Small intestine (tissue), 7 donors: ENCODE data around the gene DNAH2. TPM values are rescaled to one million over a fixed set of nuclear protein-coding genes. Genes with fewer than 3 reads are reported as not detected.
"Not testable (repeated sequence)": the region's sequence is repeated elsewhere in the genome, so short reads cannot be mapped to it uniquely, and the experiment has no call there.

ENCODE experiments used
- DNase-seq, 2 donors: peaks; one replicate each; pipeline versions ENCODE4 v3.0.0 to v3.0.0-alpha.2; 2013
- FAIRE-seq: peaks from 2 replicates; lab custom pipeline; 2012; peaks lifted over from hg19 to GRCh38; lab: Jason Lieb, UNC
- H3K27ac ChIP-seq, 3 donors: one replicate each; pipeline ENCODE4 v1.5.1; 2013; ENCODE audit warnings: low read length in 2 of 3, mild to moderate bottlenecking in 2 of 3, control low read depth in 1 of 3, inconsistent platforms in 1 of 3, low read depth in 1 of 3, moderate library complexity in 1 of 3
- H3K27me3 ChIP-seq, 3 donors: one replicate each; pipeline ENCODE4 v1.6.1; 2013; ENCODE audit warnings: low read length in 3 of 3, inconsistent platforms in 1 of 3; ENCODE audit not compliant: control insufficient read depth in 3 of 3, insufficient read depth in 3 of 3
- H3K36me3 ChIP-seq, 3 donors: one replicate each; pipeline ENCODE4 v1.6.1; 2013; ENCODE audit warnings: low read length in 3 of 3, inconsistent platforms in 1 of 3, low read depth in 1 of 3, mild to moderate bottlenecking in 1 of 3, moderate library complexity in 1 of 3; ENCODE audit not compliant: control insufficient read depth in 3 of 3, insufficient read depth in 2 of 3
- H3K4me1 ChIP-seq, 3 donors: one replicate each; pipeline ENCODE4 v1.6.1; 2013; ENCODE audit warnings: low read length in 2 of 3, inconsistent platforms in 1 of 3, low read depth in 1 of 3, mild to moderate bottlenecking in 1 of 3, moderate library complexity in 1 of 3; ENCODE audit not compliant: control insufficient read depth in 3 of 3, insufficient read depth in 2 of 3
- H3K4me3 ChIP-seq, 3 donors: one replicate each; pipeline ENCODE4 v1.5.1; 2013; ENCODE audit warnings: low read length in 3 of 3, control low read depth in 1 of 3, inconsistent platforms in 1 of 3, low read depth in 1 of 3, mild to moderate bottlenecking in 1 of 3, moderate library complexity in 1 of 3
- H3K9me3 ChIP-seq, 2 donors: one replicate each; pipeline ENCODE4 v1.6.1; 2013; ENCODE audit warnings: low read depth in 1 of 2, low read length in 1 of 2; ENCODE audit not compliant: control insufficient read depth in 2 of 2, insufficient read depth in 1 of 2
- WGBS, 3 donors: extraction: QIAGEN DNeasy Blood & Tissue Kit; methylation state at CpG; one replicate each; pipeline ENCODE4 v1.1.7; 2013; 5-methylcytosine and 5-hydroxymethylcytosine counted together
- polyA plus RNA-seq, 4 donors: library from polyadenylated mRNA; stranded (reverse) in 3 of 4; unstranded in 1 of 4; fragments of 200-250 nt in 3 of 4; fragments of 120-200 nt in 1 of 4; gene quantifications; one replicate each; pipeline versions ENCODE4 v1.2.1 to v1.2.3, GENCODE V29; 2013
- donor health status: healthy with polysubstance abuse.
- donor health status: control.
- donor health status: control.
- donor health status: Bipolar disorder and iron deficiency.
- donor health status: healthy.

The DNAH2 gene
- polyA plus RNA-seq, 4 donors: 0.04 to 0.09 TPM; not detected in 2

DNA sequence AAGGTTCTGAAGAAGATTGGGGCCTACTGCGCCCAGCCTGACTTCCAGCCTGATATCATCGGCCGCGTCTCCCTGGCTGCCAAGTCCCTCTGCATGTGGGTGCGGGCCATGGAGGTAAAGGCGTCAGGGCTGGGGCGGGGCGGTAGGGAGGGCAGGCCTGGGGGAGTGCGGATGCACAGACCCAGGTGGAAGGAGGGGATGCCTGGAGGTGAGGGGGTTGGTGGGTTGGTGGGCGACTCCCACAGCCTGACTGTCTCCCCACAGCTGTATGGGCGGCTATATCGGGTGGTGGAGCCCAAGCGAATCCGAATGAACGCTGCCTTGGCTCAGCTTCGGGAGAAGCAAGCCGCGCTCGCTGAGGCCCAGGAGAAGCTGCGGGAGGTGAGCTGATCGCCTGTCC lies 89.7 kb downstream of the DNAH2 start:
- Histone ChIP-seq H3K4me1 (no peaks in the 10 kb centered on the region), H3K36me3 (no peaks in the 10 kb centered on the region), H3K9me3 (no peaks in the 10 kb centered on the region), H3K27me3 (peaks cover 0 to 3% (median 0%) of the 10 kb centered on the region in 3 donors), H3K4me3 (no peak overlapping the region), H3K27ac (no peak overlapping the region)
- WGBS, 3 donors: 85 to 87% (median 87%) methylated on average over 15 to 21 of the region's 21 CpGs
- FAIRE-seq: no peak
- DNase-seq: no peak

DNA sequence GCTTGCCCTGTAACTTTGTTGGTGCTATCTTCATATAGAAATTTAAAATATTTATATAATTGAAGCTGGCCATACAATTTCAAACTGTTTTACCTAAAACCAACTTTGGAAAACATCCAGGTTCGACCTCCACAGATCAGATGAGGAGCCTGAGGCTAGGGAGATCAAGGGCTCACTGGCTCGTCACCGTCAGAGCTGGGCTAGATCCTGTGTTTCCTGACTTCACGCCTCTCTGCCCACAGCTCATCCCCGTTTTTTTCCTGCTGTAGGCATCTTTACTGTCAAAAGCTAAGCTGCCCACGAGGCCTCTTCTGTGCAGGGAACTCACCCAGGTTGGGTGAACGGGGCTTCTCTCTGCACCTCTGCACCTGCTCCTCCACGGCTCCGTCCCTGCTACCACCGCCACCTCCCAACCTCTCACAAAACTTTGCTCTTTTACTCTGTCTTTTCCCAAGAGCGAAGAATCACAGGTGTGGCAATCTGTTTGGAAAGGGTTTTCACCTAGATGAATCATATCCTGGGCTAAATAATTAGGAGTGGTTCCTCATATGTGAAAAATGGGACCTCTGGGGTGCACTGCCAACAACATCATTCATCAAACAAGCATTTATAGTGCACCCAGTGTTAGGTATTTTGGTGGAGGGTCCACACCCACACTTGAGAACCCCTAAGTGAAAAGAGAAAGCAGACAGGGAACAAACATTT lies 91.7 kb downstream of the DNAH2 start:
- no peak overlapping the region for H3K27ac ChIP-seq
- no peak for FAIRE-seq
- no peaks in the 10 kb centered on the region for H3K36me3 ChIP-seq
- H3K9me3 ChIP-seq: no peaks in the 10 kb centered on the region
- DNase-seq: no peak
- no peak overlapping the region for H3K4me3 ChIP-seq
- WGBS, 3 donors: 69 to 73% (median 70%) methylated on average over 11 of the region's 11 CpGs
- H3K27me3 ChIP-seq: peaks cover 0 to 3% (median 0%) of the 10 kb centered on the region in 3 donors
- no peaks in the 10 kb centered on the region for H3K4me1 ChIP-seq

DNA sequence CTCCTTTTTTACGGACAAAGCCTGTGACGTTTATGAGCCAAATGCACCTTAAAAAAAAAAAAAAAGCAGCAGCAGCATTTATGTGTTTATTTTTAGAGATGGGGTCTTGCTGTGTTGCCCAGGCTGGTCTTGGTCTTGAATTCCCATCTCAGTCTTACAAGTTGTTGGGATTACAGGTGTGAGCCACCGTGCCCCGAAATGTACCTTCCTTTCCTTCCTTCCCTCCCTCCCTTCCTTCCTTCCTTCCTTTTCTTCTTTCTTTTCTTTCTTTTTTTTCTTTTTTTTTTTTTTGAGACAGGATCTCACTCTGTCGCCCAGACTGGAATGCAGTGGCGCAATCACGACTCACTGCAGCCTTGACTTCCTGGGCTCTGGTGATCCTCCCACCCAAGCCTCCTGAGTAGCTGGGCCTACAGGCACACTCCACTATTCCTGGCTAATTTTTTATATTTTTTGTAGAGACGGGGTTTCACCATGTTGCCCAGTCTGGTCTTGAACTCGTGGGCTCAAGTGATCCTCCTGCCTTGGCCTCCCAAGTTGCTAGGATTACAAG lies 92.3 kb downstream of the DNAH2 start:
- H3K4me3 ChIP-seq, H3K27me3 ChIP-seq, H3K4me1 ChIP-seq, H3K9me3 ChIP-seq, H3K27ac ChIP-seq, H3K36me3 ChIP-seq, FAIRE-seq, DNase-seq: not testable (repeated sequence)
- WGBS, 3 donors: 79 to 87% (median 86%) methylated on average over 9 of the region's 9 CpGs

DNA sequence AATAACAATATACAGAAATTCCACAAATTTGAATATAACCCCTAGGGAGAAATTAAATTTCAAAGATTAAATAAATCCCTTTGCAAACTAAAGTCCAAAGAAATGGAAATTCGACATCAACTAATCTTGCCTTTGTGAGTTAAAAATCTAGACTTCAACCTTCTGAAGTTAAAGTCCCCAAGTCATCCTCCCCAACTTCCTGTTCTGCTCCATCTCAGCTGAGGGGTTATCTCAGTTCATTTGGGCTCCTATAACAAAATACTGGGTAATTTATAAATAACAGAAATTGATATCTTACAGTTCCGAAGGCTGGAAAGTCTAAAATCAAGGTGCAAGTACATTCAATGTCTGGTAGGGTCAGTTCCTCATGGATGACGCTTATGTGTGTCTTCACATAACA lies 93.7 kb downstream of the DNAH2 start:
- Histone ChIP-seq H3K4me1 (no peaks in the 10 kb centered on the region), H3K4me3 (no peak overlapping the region), H3K27ac (no peak overlapping the region), H3K27me3 (peaks cover 0 to 3% (median 0%) of the 10 kb centered on the region in 3 donors), H3K9me3 (no peaks in the 10 kb centered on the region), H3K36me3 (no peaks in the 10 kb centered on the region)
- FAIRE-seq (no peak), DNase-seq (no peak)
- 70 to 80% (median 73%) methylated on average over 3 of the region's 3 CpGs for WGBS, 3 donors

DNA sequence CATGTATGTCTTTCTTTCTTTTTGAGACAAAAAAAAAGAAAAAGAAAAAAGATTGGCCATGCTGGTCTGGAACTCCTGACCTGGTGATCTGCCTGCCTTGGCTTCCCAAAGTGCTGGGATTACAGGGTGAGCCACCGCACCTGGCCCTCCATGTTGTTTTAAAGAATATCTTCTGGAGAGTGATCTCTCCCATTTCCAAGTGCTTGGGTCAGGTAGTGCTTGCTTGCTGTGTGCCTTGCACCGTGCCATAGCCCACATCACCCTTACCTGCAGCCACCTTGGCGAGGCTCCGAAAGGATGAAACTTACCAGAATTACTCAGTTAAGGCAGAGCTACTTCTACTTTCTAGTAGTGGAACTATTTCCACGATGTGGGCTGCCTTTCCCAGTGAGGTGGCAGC lies 97.4 kb downstream of the DNAH2 start:
- Histone ChIP-seq H3K27ac (no peak overlapping the region), H3K4me3 (no peak overlapping the region), H3K9me3 (no peaks in the 10 kb centered on the region), H3K36me3 (no peaks in the 10 kb centered on the region), H3K27me3 (no peaks in the 10 kb centered on the region), H3K4me1 (no peaks in the 10 kb centered on the region)
- DNase-seq: no peak
- no peak for FAIRE-seq
- 88 to 94% (median 91%) methylated on average over 5 of the region's 5 CpGs for WGBS, 3 donors

DNA sequence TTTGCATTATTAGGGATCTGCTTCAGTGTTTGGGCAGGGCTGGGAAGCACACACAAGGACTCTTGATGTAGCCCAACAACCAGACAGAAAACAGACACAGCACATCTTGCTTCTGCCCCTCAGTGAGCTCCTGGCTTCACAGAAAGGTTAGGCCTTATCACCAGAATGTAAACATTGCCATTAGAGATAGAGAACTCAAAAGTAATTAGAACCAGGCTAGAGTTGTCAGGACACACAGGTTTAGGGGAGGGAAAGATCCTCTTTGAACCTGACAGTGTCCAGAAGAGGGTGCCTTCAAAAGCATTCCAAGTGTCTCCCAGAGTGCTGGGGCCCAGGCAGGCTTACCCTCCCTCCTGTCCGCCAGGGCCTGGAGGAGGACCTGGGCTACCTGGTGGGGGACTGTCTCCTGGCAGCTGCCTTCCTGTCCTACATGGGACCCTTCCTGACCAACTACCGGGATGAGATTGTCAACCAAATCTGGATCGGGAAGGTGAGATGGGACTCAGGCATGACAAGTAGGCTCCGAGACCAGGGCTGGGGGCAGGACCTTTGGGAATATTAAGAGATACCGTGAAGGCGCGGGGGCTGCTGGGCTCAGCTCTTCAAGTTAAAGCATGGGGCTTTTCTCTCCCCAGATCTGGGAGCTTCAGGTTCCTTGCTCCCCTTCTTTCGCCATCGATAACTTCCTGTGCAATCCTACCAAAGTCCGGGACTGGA lies 99.5 kb downstream of the DNAH2 start:
- Histone ChIP-seq H3K4me3 (no peak overlapping the region), H3K36me3 (no peaks in the 10 kb centered on the region), H3K27ac (no peak overlapping the region), H3K4me1 (no peaks in the 10 kb centered on the region), H3K9me3 (no peaks in the 10 kb centered on the region), H3K27me3 (peaks cover 0 to 3% (median 0%) of the 10 kb centered on the region in 3 donors)
- DNase-seq (no peak), FAIRE-seq (no peak)
- WGBS, 3 donors: 69 to 88% (median 84%) methylated on average over 10 of the region's 10 CpGs

DNA sequence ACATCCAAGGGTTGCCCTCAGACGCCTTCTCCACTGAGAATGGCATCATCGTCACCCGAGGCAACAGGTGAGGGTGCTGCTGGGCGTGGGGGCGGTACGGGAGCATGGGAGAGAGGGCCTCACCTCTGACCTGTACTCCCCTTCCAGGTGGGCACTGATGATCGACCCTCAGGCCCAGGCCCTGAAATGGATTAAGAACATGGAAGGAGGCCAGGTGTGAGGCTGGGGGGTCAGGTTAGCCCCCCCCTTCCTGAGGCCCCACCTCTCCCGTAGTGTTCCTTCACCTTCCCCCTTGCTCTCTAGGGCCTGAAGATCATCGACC lies 100.1 kb downstream of the DNAH2 start:
- Histone ChIP-seq H3K27me3 (peaks cover 0 to 3% (median 0%) of the 10 kb centered on the region in 3 donors), H3K9me3 (no peaks in the 10 kb centered on the region), H3K4me3 (no peak overlapping the region), H3K36me3 (no peaks in the 10 kb centered on the region), H3K27ac (no peak overlapping the region), H3K4me1 (no peaks in the 10 kb centered on the region)
- FAIRE-seq: no peak
- DNase-seq: no peak
- 76 to 86% (median 81%) methylated on average over 9 of the region's 9 CpGs for WGBS, 3 donors

DNA sequence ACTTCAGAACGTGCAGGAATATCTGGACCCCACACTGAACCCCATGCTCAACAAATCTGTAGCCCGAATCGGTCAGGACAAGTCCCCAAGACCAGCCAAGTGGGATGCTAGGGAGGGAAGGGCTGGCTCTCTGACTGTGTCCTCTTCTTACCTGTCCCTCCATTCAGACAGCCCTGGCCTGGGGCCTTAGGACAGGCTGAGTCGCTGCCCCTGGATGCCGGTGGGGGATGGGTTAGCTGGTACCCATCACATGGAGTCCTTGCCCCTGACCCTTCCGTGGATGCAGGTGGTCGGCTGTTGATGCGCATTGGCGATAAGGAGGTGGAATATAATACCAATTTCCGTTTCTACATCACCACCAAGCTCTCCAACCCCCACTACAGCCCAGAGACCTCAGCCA lies 100.5 kb downstream of the DNAH2 start:
- Histone ChIP-seq H3K27me3 (peaks cover 0 to 3% (median 0%) of the 10 kb centered on the region in 3 donors), H3K27ac (no peak overlapping the region), H3K4me1 (no peaks in the 10 kb centered on the region), H3K36me3 (no peaks in the 10 kb centered on the region), H3K9me3 (no peaks in the 10 kb centered on the region), H3K4me3 (no peak overlapping the region)
- FAIRE-seq (no peak), DNase-seq (no peak)
- WGBS, 3 donors: 85 to 91% (median 87%) methylated on average over 10 of the region's 10 CpGs
